ENCODE results near the gene HYI. TPM values are rescaled to one million over a fixed set of nuclear protein-coding genes. Genes with fewer than 3 reads are reported as not detected.

Gene HYI
- total RNA-seq, 1 experiment from 2014 or later, result 43.5 TPM

DNA sequence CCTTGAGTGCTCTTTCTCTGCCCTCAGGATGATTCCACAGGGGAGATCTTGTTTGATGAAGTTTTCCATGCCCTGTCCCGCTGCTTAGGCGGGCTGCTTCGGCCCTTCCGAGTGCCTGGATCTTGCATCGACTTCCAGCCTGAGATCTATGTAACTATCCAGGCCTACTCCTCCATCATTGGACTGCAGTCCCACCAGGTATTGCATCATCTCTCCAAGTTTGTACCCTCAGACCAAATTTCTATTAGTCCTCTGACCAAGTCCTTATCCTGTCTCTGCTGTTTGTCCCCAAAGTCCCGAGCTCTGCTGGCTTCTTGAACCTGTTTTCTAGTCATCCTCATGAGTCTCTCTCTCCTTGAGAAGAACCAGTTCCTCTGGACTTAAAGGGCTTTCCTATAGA is 49.4 kb downstream of the HYI start:
- POLR2A ChIA-PET (ENCODE audit: unreplicated experiment), result no interaction called here
- CTCF ChIA-PET, result no interaction called here

DNA sequence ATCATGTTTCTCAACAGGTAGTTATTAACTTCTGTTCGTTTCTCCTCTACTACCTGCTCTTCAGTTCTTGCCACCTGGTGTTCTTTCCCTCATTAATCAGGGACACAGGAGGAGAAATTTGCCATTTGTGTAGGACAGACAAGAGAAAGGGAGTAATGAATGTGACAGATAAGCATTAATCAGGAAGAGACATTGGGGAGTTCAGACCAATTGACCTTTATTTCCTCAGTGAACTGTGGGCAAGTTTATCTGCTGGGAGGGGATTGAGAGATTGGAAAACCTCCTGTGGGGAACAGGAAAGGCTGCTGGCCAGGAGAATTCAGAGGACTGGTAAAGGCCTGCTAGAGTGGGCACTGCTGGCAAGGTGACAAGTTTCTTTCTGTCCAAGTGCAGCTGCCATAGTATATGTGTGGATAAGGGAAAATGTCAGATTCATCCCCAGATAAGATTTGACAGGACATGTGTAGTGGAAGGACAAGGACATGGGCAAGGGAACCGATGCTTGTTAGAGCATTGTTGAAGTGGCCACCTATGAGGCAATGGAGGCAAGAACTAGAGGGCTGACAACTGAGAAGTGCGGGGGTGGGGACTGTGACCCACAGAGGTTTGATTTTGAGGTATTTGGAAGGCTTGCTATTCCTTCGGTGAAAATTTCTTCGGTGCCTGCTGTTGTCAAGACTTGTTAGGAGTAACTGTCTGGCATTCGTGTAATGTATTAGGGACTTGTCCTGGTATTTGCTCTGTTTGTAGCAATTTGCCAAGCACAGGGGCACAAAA is 51.5 kb downstream of the HYI start:
- Histone ChIP-seq H3K79me2 (ENCODE audit: low read depth) (no peaks in the 10 kb centered on the region), H3K4me3 (no peak overlapping the region), H3K36me3 (ENCODE audit: low read depth) (0 out of 2 replicates have a peak, but pooled peaks cover 7% of the 10 kb centered on the region), H4K20me1 (ENCODE audit: insufficient read depth) (no peaks in the 10 kb centered on the region), H3K9me3 (ENCODE audit: insufficient read depth, low read depth) (no peaks in the 10 kb centered on the region), H2AFZ (no peak overlapping the region), H3K4me2 (no peak overlapping the region), H3K4me1 (replicated peaks; ENCODE audit: insufficient read depth) (no peaks in the 10 kb centered on the region), H3K9me2 (ENCODE audit: insufficient read depth) (no peaks in the 10 kb centered on the region), H3F3A (ENCODE audit: insufficient read depth, low read depth) (no peaks in the 10 kb centered on the region), H3K27me3 (ENCODE audit: insufficient read depth, low read depth) (no peaks in the 10 kb centered on the region), H3K27ac (no peak overlapping the region)
- DNase-seq, result no peak
- ChIA-PET CTCF (no interaction called here), POLR2A (ENCODE audit: unreplicated experiment) (no interaction called here)
- intact Hi-C loops (cut with micrococcal nuclease; ENCODE audit: unreplicated experiment), result no loop called here
- TF ChIP-seq, protein P1, sequence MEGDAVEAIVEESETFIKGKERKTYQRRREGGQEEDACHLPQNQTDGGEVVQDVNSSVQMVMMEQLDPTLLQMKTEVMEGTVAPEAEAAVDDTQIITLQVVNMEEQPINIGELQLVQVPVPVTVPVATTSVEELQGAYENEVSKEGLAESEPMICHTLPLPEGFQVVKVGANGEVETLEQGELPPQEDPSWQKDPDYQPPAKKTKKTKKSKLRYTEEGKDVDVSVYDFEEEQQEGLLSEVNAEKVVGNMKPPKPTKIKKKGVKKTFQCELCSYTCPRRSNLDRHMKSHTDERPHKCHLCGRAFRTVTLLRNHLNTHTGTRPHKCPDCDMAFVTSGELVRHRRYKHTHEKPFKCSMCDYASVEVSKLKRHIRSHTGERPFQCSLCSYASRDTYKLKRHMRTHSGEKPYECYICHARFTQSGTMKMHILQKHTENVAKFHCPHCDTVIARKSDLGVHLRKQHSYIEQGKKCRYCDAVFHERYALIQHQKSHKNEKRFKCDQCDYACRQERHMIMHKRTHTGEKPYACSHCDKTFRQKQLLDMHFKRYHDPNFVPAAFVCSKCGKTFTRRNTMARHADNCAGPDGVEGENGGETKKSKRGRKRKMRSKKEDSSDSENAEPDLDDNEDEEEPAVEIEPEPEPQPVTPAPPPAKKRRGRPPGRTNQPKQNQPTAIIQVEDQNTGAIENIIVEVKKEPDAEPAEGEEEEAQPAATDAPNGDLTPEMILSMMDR (conservative IDR thresholded peaks at IDR 0.05), result no peak
- TF ChIP-seq EZH2 (IDR thresholded peaks at IDR 0.05; ENCODE audit: low read depth), result no peak
- BruUV-seq (replicated peaks), result no TSS peak

More for the DNA sequence above, 49.4 kb downstream of the HYI start:
- Histone ChIP-seq H2AFZ (no peak overlapping the region), H3K27me3 (ENCODE audit: insufficient read depth, low read depth) (no peaks in the 10 kb centered on the region), H3K36me3 (ENCODE audit: low read depth) (0 out of 2 replicates have a peak, but pooled peaks cover 14% of the 10 kb centered on the region), H3K4me2 (no peak overlapping the region), H3K4me1 (replicated peaks; ENCODE audit: insufficient read depth) (no peaks in the 10 kb centered on the region), H3K79me2 (ENCODE audit: low read depth) (no peaks in the 10 kb centered on the region), H4K20me1 (ENCODE audit: insufficient read depth) (no peaks in the 10 kb centered on the region), H3K27ac (no peak overlapping the region), H3F3A (ENCODE audit: insufficient read depth, low read depth) (no peaks in the 10 kb centered on the region), H3K4me3 (no peak overlapping the region), H3K9me3 (ENCODE audit: insufficient read depth, low read depth) (no peaks in the 10 kb centered on the region), H3K9me2 (ENCODE audit: insufficient read depth) (no peaks in the 10 kb centered on the region)
- no TSS peak for BruUV-seq (replicated peaks)
- intact Hi-C loops (cut with micrococcal nuclease; ENCODE audit: unreplicated experiment), result no loop called here
- no peak for DNase-seq
- TF ChIP-seq, protein P1 (conservative IDR thresholded peaks at IDR 0.05), result no peak

Small RNA genes within 50 kb of the gene (microRNA-seq; reads per million reads assigned to microRNA genes)
- 2.0 reads per million for gene MIR6735 (ENCODE audit: borderline number of aligned reads, borderline replicate concordance)

Other genes with a start within 250 kb of the HYI start
- 55.6 and 58.0 TPM in 2 replicates for gene TMEM125, start 183.9 kb downstream of the HYI start, total RNA-seq (2021)
- gene C1orf210, start 168.3 kb downstream of the HYI start, total RNA-seq (2021), result 23.3 and 29.3 TPM in 2 replicates
- not detected in 2 replicates for gene TIE1, start 152.9 kb downstream of the HYI start, total RNA-seq (2021)
- gene MPL, start 116.1 kb downstream of the HYI start, total RNA-seq (2021), result 0.76 and 1.6 TPM in 2 replicates
- 180 and 229 TPM in 2 replicates for gene CDC20, start 95.0 kb downstream of the HYI start, total RNA-seq (2021)
- 131 TPM in 2 replicates for gene ELOVL1, start 85.9 kb downstream of the HYI start, total RNA-seq (2021)
- gene MED8, start 64.1 kb downstream of the HYI start, total RNA-seq (2021), result 54.8 and 56.0 TPM in 2 replicates
- gene SZT2, start 64.0 kb downstream of the HYI start, total RNA-seq (2021), result 71.6 and 76.1 TPM in 2 replicates
- gene PTPRF, start 77.0 kb upstream of the HYI start, total RNA-seq (2021), result 359 and 439 TPM in 2 replicates
- gene KDM4A, start 196.2 kb upstream of the HYI start, total RNA-seq (2021), result 76.3 and 86.0 TPM in 2 replicates

All from PC-9 (cell line).